ENCODE results near the gene USHBP1. TPM values are rescaled to one million over a fixed set of nuclear protein-coding genes. Genes with fewer than 3 reads are reported as not detected.
A peak's percentile ranks its signal among the peaks of the same experiment; 100 is the strongest.

The USHBP1 gene
- total and polyA plus RNA-seq, 12 donors: 0.71 to 23.6 (median 5.3) TPM

DNA sequence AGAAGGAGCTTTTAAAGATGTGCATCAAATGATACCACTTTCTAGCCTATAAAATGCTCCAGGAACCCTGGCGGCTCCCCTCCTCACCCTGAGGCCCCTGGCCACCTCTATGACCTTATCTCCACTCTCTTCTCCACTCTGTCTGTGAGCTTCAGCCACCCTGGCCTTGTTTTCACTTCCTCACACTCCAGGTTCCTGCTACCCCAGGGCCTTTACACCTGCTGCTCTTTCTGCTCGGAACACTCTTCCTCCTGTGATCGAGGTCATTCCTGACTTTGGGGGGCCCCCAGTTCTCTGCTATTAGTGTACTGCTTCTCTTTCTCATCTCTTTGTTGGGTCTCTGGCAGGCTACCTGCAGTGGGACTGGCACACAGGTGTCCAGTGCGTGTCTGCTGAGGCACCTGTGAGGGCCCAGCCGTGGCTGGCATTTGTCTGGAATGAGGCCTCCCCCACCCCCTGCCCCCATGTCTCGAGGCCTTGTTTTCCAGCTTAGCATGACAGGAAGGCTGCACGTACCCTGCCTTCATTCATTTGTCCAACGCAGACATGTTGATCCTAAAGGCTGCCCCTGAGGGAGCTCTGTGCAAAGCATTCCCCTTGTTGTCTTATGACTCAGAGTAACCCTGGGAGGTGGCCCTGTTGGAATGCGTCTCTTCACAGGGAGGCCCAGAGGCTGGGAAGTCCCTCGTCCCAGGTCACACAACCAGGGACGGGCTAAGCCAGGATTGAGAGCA lies 47.1 kb upstream of the USHBP1 start:
- H3K36me3 ChIP-seq (replicated peaks in 1 of 2): peaks cover 0 to 28% of the 10 kb centered on the region in 2 donors
- H3K27ac ChIP-seq: peak overlapping the region; percentile 2 to 89 (median 71)
- no peaks in the 10 kb centered on the region for H3K27me3 ChIP-seq
- H3K4me1 ChIP-seq (replicated peaks in 1 of 2): peaks cover 33 to 39% of the 10 kb centered on the region in 2 donors
- H3K9me3 ChIP-seq (replicated peaks in 1 of 3): no peaks in the 10 kb centered on the region
- DNase-seq: peak in 6 of 7 donors; percentile 77 to 85 (median 80)
- H3K4me3 ChIP-seq: no peak overlapping the region
- WGBS, 4 donors: 57 to 75% (median 65%) methylated on average over 10 to 11 of the region's 11 CpGs
- TF ChIP-seq, protein P1, sequence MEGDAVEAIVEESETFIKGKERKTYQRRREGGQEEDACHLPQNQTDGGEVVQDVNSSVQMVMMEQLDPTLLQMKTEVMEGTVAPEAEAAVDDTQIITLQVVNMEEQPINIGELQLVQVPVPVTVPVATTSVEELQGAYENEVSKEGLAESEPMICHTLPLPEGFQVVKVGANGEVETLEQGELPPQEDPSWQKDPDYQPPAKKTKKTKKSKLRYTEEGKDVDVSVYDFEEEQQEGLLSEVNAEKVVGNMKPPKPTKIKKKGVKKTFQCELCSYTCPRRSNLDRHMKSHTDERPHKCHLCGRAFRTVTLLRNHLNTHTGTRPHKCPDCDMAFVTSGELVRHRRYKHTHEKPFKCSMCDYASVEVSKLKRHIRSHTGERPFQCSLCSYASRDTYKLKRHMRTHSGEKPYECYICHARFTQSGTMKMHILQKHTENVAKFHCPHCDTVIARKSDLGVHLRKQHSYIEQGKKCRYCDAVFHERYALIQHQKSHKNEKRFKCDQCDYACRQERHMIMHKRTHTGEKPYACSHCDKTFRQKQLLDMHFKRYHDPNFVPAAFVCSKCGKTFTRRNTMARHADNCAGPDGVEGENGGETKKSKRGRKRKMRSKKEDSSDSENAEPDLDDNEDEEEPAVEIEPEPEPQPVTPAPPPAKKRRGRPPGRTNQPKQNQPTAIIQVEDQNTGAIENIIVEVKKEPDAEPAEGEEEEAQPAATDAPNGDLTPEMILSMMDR (IDR thresholded peaks at IDR 0.05): no peak
- TF ChIP-seq POLR2A (IDR thresholded peaks at IDR 0.05): peak in 1 of 2 donors; percentile 33
- intact Hi-C loops (cut with DNase I): no loop called here

DNA sequence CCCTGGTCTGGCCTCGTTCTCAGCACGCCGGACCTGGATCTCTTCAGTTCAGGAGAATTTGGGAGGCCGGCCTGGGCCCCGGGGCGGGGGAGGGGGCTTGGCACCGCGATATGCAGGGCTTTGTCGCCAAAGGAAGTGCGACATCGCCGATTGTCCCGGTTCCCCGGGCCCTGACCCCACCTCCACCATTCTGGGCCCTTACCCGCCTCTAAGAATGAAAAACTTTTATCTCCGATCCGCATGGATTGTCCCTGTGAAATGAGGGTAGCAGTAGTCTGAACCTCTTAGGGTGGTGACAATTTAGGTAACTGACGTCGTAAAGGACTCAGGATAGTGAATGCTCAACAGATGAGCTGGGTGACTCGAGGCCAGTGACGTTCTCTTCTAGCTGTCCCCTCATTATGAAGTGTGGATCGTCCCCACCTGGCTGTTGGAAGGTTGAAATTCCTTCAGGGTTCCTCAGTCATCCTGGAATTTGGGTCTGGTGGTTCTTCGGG lies 45.5 kb upstream of the USHBP1 start:
- WGBS, 4 donors: 4 to 9% (median 6%) methylated on average over 8 to 23 of the region's 23 CpGs
- Histone ChIP-seq H3K4me1 (replicated peaks in 1 of 2) (peaks cover 38 to 50% of the 10 kb centered on the region in 2 donors), H3K27me3 (no peaks in the 10 kb centered on the region), H3K36me3 (replicated peaks in 1 of 2) (peaks cover 0 to 14% of the 10 kb centered on the region in 2 donors), H3K9me3 (replicated peaks in 1 of 3) (no peaks in the 10 kb centered on the region), H3K4me3 (peak overlapping the region in 3 of 4 donors; percentile 57 to 87 (median 66)), H3K27ac (peak overlapping the region; percentile 11 to 89 (median 71))
- TF ChIP-seq POLR2A (IDR thresholded peaks at IDR 0.05): no peak
- TF ChIP-seq, protein P1 (IDR thresholded peaks at IDR 0.05): no peak
- intact Hi-C loops (cut with DNase I): loop anchor here in 1 of 2 donors (10.0 kb wide), 1 partner anchor 75 kb away; no protein-coding TSS in a partner anchor
- DNase-seq: peak in 1 of 7 donors; percentile 33

DNA sequence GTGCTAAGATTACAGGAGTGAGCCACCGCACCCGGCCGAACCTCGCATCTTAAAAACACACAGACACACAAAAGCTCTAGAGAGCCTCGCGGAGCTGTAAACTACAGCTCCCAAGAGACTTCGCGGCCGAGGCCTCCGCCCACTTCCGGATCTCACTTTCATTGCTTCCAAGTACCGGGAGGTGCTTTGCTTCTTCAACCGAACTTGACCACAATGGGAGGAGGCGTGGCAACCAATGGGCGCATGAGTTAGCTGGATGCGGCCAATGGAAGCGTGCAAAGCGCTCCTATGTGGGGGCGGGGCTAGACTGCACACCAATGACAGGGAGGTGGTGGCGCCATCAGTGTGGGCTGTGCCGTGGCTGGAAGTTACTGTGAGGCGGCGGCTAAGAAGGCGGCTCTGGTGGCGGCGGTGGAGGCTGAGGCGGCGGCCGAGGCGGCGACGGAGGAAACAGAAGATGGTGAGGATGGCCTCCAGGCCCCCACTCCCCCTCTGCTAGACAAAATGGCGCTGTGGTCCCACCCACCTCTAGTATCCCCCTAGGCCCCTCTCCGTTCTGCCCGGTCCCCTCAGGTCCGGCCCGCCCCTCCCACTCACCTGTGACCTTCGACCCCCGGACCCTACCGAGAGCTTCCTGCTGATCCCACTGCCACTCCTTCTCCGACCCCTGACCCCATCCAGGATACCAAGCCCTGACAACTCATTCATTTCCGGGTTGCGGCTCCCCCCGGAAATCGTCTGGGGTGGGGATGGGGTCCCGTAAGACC lies 44.8 kb upstream of the USHBP1 start, which contains the start of gene DDA1:
DDA1 (plus strand) TSS at position 366 of the 767 bp plus-strand sequence; CDS start at position 458, 92 bp downstream.
- peaks cover 41 to 57% of the 10 kb centered on the region in 2 donors for H3K4me1 ChIP-seq (replicated peaks in 1 of 2)
- TF ChIP-seq POLR2A (IDR thresholded peaks at IDR 0.05): peak; percentile 38 to 85
- TF ChIP-seq, protein P1 (IDR thresholded peaks at IDR 0.05): no peak
- H3K36me3 ChIP-seq (replicated peaks in 1 of 2): peaks cover 0 to 9% of the 10 kb centered on the region in 2 donors
- peak within 1 kb of the TSS; percentile 11 to 89 (median 71) for H3K27ac ChIP-seq
- H3K27me3 ChIP-seq: no peaks in the 10 kb centered on the region
- intact Hi-C loops (cut with DNase I): loop anchor here in 1 of 2 donors (10.0 kb wide), 1 partner anchor 75 kb away; no protein-coding TSS in a partner anchor
- peak; percentile 99 to 100 (median 100) for DNase-seq
- WGBS, 4 donors: 0 to 1% (median 0%) methylated on average over 25 to 46 of the region's 46 CpGs
- no peaks in the 10 kb centered on the region for H3K9me3 ChIP-seq (replicated peaks in 1 of 3)
- H3K4me3 ChIP-seq: peak within 1 kb of the TSS in 3 of 4 donors; percentile 57 to 87 (median 66)
